ENCODE data around the gene PKHD1. TPM values are rescaled to one million over a fixed set of nuclear protein-coding genes. Genes with fewer than 3 reads are reported as not detected.

Gene PKHD1
- total RNA-seq, 1 experiment from 2014 or later = 0.03 TPM

GRCh38 chr6:52109171-52109571, 21.8 kb upstream of the PKHD1 start:
- no peak for DNase-seq (ENCODE audit: low read depth, low spot score)
- in situ Hi-C loops (cut with HindIII; ENCODE audit: low pct_unique_long_range_greater_than_20kb, low sequenced_read_pairs) = no loop called here

GRCh38 chr6:52108128-52108527, 20.7 kb upstream of the PKHD1 start:
- DNase-seq (ENCODE audit: low read depth, low spot score) = no peak
- in situ Hi-C loops (cut with HindIII; ENCODE audit: low pct_unique_long_range_greater_than_20kb, low sequenced_read_pairs) = no loop called here

- in situ Hi-C loops (cut with HindIII; ENCODE audit: low pct_unique_long_range_greater_than_20kb, low sequenced_read_pairs) = no loop called here
- DNase-seq (ENCODE audit: low read depth, low spot score) = no peak
Measured at GRCh38 chr6:52106994-52107393, 19.6 kb upstream of the PKHD1 start.

GRCh38 chr6:52104979-52105378, 17.6 kb upstream of the PKHD1 start:
- in situ Hi-C loops (cut with HindIII; ENCODE audit: low pct_unique_long_range_greater_than_20kb, low sequenced_read_pairs) = no loop called here

GRCh38 chr6:52103623-52104022, 16.2 kb upstream of the PKHD1 start:
- in situ Hi-C loops (cut with HindIII; ENCODE audit: low pct_unique_long_range_greater_than_20kb, low sequenced_read_pairs) = no loop called here
- DNase-seq (ENCODE audit: low read depth, low spot score) = no peak

More at GRCh38 chr6:52104979-52105378, 17.6 kb upstream of the PKHD1 start:
- DNase-seq (ENCODE audit: low read depth, low spot score) = no peak

GRCh38 chr6:52102405-52102804, 15.0 kb upstream of the PKHD1 start:
- in situ Hi-C loops (cut with HindIII; ENCODE audit: low pct_unique_long_range_greater_than_20kb, low sequenced_read_pairs) = no loop called here

GRCh38 chr6:52098721-52099120, 11.3 kb upstream of the PKHD1 start:
- in situ Hi-C loops (cut with HindIII; ENCODE audit: low pct_unique_long_range_greater_than_20kb, low sequenced_read_pairs) = no loop called here
- no peak for DNase-seq (ENCODE audit: low read depth, low spot score)

More at GRCh38 chr6:52102405-52102804, 15.0 kb upstream of the PKHD1 start:
- no peak for DNase-seq (ENCODE audit: low read depth, low spot score)

- no peak for DNase-seq (ENCODE audit: low read depth, low spot score)
- in situ Hi-C loops (cut with HindIII; ENCODE audit: low pct_unique_long_range_greater_than_20kb, low sequenced_read_pairs) = no loop called here
Measured at GRCh38 chr6:52089758-52090348, 2.4 kb upstream of the PKHD1 start.

- in situ Hi-C loops (cut with HindIII; ENCODE audit: low pct_unique_long_range_greater_than_20kb, low sequenced_read_pairs) = no loop called here
- DNase-seq (ENCODE audit: low read depth, low spot score) = no peak
Measured at GRCh38 chr6:52086741-52087140, 672 bp downstream of the PKHD1 start.

GRCh38 chr6:52081237-52081636, 6.2 kb downstream of the PKHD1 start:
- DNase-seq (ENCODE audit: low read depth, low spot score) = no peak
- in situ Hi-C loops (cut with HindIII; ENCODE audit: low pct_unique_long_range_greater_than_20kb, low sequenced_read_pairs) = no loop called here

- in situ Hi-C loops (cut with HindIII; ENCODE audit: low pct_unique_long_range_greater_than_20kb, low sequenced_read_pairs) = no loop called here
- no peak for DNase-seq (ENCODE audit: low read depth, low spot score)
Measured at GRCh38 chr6:52077961-52078625, 9.3 kb downstream of the PKHD1 start.

GRCh38 chr6:52077180-52077884, 10.1 kb downstream of the PKHD1 start:
- no peak for DNase-seq (ENCODE audit: low read depth, low spot score)
- in situ Hi-C loops (cut with HindIII; ENCODE audit: low pct_unique_long_range_greater_than_20kb, low sequenced_read_pairs) = no loop called here

GRCh38 chr6:52076791-52077179, 10.6 kb downstream of the PKHD1 start:
- in situ Hi-C loops (cut with HindIII; ENCODE audit: low pct_unique_long_range_greater_than_20kb, low sequenced_read_pairs) = no loop called here
- DNase-seq (ENCODE audit: low read depth, low spot score) = no peak

GRCh38 chr6:52074716-52075115, 12.7 kb downstream of the PKHD1 start:
- in situ Hi-C loops (cut with HindIII; ENCODE audit: low pct_unique_long_range_greater_than_20kb, low sequenced_read_pairs) = no loop called here
- no peak for DNase-seq (ENCODE audit: low read depth, low spot score)

- in situ Hi-C loops (cut with HindIII; ENCODE audit: low pct_unique_long_range_greater_than_20kb, low sequenced_read_pairs) = no loop called here
- no peak for DNase-seq (ENCODE audit: low read depth, low spot score)
Measured at GRCh38 chr6:52074155-52074554, 13.3 kb downstream of the PKHD1 start.

- DNase-seq (ENCODE audit: low read depth, low spot score) = no peak
- in situ Hi-C loops (cut with HindIII; ENCODE audit: low pct_unique_long_range_greater_than_20kb, low sequenced_read_pairs) = no loop called here
Measured at GRCh38 chr6:52065621-52066020, 21.8 kb downstream of the PKHD1 start.

GRCh38 chr6:52063584-52064344, 23.6 kb downstream of the PKHD1 start:
- DNase-seq (ENCODE audit: low read depth, low spot score) = peak; percentile 64
- in situ Hi-C loops (cut with HindIII; ENCODE audit: low pct_unique_long_range_greater_than_20kb, low sequenced_read_pairs) = no loop called here

GRCh38 chr6:52061481-52061880, 25.9 kb downstream of the PKHD1 start:
- in situ Hi-C loops (cut with HindIII; ENCODE audit: low pct_unique_long_range_greater_than_20kb, low sequenced_read_pairs) = no loop called here
- DNase-seq (ENCODE audit: low read depth, low spot score) = no peak

All from SK-MEL-5 (cell line).